ENCODE results near the gene SORCS2.

DNA sequence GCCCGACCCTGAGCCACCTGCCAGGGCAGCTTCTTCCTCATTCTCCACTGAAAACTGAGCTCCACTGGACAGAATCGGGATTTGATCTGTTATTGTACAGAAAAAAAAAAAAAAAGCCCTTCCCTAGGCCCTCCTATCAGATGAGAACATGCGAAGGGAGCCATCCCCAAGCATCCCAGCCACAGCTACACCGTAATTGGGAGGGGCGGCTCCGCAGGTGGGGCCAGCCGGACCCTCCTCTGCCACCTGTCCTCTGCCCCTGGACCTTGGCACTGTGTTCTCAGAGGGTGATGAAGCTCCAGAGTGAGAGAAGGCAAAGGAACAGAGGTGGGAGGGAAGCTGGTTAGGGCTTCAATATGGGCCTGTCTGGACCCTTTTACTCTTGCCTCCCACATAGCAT, 482.4 kb downstream of the SORCS2 start:
- no peak for TF ChIP-seq EZH2 (IDR thresholded peaks at IDR 0.05)
- TF ChIP-seq POLR2AphosphoS5 (IDR thresholded peaks at IDR 0.05; ENCODE audit: borderline replicate concordance, low read depth, low read length) = no peak
- no peak for TF ChIP-seq FOXP2 (optimal IDR thresholded peaks at IDR 0.05; ENCODE audit: control extremely low read depth, extremely low read length, insufficient read depth)

Data from SK-N-MC (cell line).